ENCODE measurements around the gene ARL3. TPM values are rescaled to one million over a fixed set of nuclear protein-coding genes. Genes with fewer than 3 reads are reported as not detected.

Gene ARL3
- total RNA-seq, 6 experiments from 2014 or later, result 13.2 to 18.4 (median 16.8) TPM

- DNase-seq, result no peak
- Mint-ChIP-seq H3K4me1 (ENCODE audit: low read depth) (peaks cover 38% of the 10 kb centered on the region), H3K36me3 (ENCODE audit: low read depth) (peaks cover 28% of the 10 kb centered on the region), H3K4me3 (no peak overlapping the region), H3K27me3 (ENCODE audit: insufficient read depth) (0 out of 2 replicates have a peak, but pooled peaks cover 1% of the 10 kb centered on the region), H3K27ac (no peak overlapping the region), H3K9me3 (no peaks in the 10 kb centered on the region)
- TF ChIP-seq, protein P1, sequence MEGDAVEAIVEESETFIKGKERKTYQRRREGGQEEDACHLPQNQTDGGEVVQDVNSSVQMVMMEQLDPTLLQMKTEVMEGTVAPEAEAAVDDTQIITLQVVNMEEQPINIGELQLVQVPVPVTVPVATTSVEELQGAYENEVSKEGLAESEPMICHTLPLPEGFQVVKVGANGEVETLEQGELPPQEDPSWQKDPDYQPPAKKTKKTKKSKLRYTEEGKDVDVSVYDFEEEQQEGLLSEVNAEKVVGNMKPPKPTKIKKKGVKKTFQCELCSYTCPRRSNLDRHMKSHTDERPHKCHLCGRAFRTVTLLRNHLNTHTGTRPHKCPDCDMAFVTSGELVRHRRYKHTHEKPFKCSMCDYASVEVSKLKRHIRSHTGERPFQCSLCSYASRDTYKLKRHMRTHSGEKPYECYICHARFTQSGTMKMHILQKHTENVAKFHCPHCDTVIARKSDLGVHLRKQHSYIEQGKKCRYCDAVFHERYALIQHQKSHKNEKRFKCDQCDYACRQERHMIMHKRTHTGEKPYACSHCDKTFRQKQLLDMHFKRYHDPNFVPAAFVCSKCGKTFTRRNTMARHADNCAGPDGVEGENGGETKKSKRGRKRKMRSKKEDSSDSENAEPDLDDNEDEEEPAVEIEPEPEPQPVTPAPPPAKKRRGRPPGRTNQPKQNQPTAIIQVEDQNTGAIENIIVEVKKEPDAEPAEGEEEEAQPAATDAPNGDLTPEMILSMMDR (IDR thresholded peaks at IDR 0.05), result no peak
Measured at GRCh38 chr10:102653060-102653459, 61.1 kb downstream of the ARL3 start.

- no peak for DNase-seq
- H3K27ac Mint-ChIP-seq, result peak overlapping the region; percentile 21; the same call in 1 of the 2 replicates
- no peaks in the 10 kb centered on the region for H3K9me3 Mint-ChIP-seq
- H3K27me3 Mint-ChIP-seq (ENCODE audit: insufficient read depth), result peaks cover 3% of the 10 kb centered on the region; the same call in 1 of the 2 replicates
- peaks cover 23% of the 10 kb centered on the region for H3K36me3 Mint-ChIP-seq (ENCODE audit: low read depth)
- TF ChIP-seq, protein P1 (IDR thresholded peaks at IDR 0.05), result no peak
- H3K4me1 Mint-ChIP-seq (ENCODE audit: low read depth), result peaks cover 45% of the 10 kb centered on the region
- no peak overlapping the region for H3K4me3 Mint-ChIP-seq
Measured at GRCh38 chr10:102652170-102652916, 61.9 kb downstream of the ARL3 start.

DNA sequence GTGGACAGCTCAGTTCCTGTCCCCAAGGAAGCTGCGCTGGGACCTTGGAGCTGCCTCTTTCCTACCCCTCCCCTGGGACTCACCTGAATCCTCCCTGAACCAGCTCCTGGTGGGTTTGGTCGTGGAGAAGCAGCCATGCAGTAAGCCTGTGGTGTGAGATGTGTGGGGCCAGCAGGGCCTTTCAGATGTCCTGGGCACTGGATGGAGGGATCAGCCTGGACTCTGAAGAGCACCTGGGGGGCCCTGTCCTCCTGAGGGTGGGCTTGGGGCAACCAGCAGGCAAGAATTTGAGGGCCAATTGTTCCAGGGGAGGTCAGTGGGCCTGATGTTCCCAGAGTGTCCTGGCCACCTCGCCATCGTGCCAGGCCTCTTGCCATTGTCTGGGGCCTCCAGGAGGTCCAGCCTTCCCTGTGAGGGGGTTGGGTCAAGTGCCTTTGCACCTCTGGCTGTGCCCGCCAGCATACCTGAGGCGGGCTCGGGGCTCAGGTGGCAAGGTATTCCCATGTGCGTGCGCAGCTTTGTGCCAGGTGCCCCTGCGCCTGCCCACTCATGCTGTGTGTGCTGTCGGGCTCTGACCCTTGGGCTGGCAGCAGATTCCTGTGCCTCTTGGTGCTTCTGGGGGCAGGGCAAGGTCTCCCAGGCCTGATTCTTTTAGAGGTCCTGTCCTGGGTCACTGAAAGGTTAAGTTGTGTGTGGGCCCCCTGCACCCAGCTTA, 62.6 kb downstream of the ARL3 start:
- peaks cover 3% of the 10 kb centered on the region; the same call in 1 of the 2 replicates for H3K27me3 Mint-ChIP-seq (ENCODE audit: insufficient read depth)
- no peak overlapping the region for H3K4me3 Mint-ChIP-seq

GRCh38 chr10:102650655-102651454, 63.3 kb downstream of the ARL3 start:
- DNase-seq, result no peak
- TF ChIP-seq, protein P1 (IDR thresholded peaks at IDR 0.05), result no peak
- Mint-ChIP-seq H3K27ac (no peak overlapping the region), H3K9me3 (no peaks in the 10 kb centered on the region), H3K4me3 (no peak overlapping the region), H3K27me3 (ENCODE audit: insufficient read depth) (peaks cover 3% of the 10 kb centered on the region), H3K4me1 (ENCODE audit: low read depth) (peaks cover 59% of the 10 kb centered on the region), H3K36me3 (ENCODE audit: low read depth) (peaks cover 28% of the 10 kb centered on the region)

More for the DNA sequence above, 62.6 kb downstream of the ARL3 start:
- DNase-seq, result no peak
- Mint-ChIP-seq H3K36me3 (ENCODE audit: low read depth) (peaks cover 23% of the 10 kb centered on the region; the same call in 1 of the 2 replicates), H3K4me1 (ENCODE audit: low read depth) (peaks cover 52% of the 10 kb centered on the region), H3K9me3 (no peaks in the 10 kb centered on the region), H3K27ac (no peak overlapping the region; the same call in 1 of the 2 replicates)
- TF ChIP-seq, protein P1 (IDR thresholded peaks at IDR 0.05), result no peak
